NCI-H1694 treated with DMSO at 0.1 percent for 48 hours (cell line): ENCODE results near the gene DOHH.
"Not testable (repeated sequence)": the region's sequence is repeated elsewhere in the genome, so short reads cannot be mapped to it uniquely, and the experiment has no call there.

ENCODE experiments used
- DNase-seq: peaks from one replicate; lab custom pipeline; 2025; lab: John Stamatoyannopoulos, UW

Gene DOHH

GRCh38 chr19:3459089-3459881 lies 41.2 kb downstream of the DOHH start:
- DNase-seq, result no peak

GRCh38 chr19:3458229-3459088 lies 42.0 kb downstream of the DOHH start:
- DNase-seq, result no peak

DNA sequence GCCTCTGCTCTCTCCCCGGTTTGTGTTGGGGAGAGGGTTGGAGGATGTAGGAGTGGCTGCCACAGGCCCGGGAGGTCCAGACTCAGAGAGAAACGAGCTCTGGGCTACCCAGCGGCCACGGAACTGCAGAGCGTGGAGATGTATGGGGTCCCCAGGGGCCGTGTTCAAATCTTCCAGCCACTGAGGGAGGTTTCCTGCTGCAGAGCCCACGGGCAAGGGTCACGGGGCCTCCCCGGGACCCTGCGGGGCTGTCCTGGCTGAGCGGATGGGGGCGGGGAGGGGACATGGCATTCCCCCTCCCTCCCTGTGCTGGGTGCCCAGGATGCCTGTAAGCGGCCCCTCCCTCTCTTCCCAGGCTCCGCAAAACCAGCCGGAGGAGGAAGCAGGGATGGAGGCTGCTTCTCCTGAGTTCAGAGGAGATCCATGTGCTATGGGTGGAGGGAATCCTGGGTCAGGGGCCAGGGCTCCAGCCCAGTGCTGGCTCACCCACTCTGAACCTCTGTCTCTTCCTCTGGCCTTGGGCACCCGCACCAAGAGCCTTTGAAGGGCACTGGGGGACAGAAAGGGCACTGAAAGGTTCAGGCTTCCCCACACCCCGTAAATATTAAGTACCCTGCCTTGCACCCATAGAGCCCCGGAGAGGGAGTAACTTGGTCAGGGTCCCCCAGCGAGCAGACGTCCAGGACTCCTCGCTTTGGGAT lies 42.8 kb downstream of the DOHH start:
- DNase-seq, result no peak

GRCh38 chr19:3456925-3457527 lies 43.4 kb downstream of the DOHH start:
- DNase-seq, result no peak

DNA sequence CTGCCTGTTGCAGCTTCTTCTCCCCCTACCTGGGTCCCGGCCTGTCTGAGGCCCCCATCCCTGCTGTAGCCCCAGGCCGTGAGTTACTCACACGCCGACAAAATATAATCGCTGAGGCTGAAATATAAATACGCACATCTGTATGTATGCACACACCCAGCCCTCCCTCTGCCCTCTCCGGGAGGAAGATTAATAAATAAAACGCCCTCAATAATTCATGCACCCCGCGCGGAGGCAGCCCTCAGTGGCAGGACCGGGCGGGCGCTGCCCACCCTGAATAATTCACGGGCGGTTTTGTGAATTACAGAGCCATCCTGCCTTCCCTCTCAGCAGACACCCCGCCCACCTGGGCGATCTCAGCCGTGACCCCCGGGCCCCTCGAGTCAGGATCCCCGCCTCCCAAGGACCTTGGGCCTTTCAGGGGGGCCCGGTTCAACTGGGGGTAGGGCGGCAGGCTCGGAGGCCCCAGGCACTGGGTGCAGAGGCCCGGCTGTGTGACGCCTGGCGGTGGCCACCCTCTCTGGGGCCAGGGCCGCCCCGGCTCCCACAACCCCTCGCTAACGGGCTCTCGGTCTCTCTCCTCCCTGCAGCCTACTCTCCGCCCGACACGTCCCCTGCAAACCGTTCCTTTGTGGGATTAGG lies 44.4 kb downstream of the DOHH start:
- DNase-seq, result no peak

- DNase-seq, result no peak
Observed at GRCh38 chr19:3455393-3455955, 45.0 kb downstream of the DOHH start.

DNA sequence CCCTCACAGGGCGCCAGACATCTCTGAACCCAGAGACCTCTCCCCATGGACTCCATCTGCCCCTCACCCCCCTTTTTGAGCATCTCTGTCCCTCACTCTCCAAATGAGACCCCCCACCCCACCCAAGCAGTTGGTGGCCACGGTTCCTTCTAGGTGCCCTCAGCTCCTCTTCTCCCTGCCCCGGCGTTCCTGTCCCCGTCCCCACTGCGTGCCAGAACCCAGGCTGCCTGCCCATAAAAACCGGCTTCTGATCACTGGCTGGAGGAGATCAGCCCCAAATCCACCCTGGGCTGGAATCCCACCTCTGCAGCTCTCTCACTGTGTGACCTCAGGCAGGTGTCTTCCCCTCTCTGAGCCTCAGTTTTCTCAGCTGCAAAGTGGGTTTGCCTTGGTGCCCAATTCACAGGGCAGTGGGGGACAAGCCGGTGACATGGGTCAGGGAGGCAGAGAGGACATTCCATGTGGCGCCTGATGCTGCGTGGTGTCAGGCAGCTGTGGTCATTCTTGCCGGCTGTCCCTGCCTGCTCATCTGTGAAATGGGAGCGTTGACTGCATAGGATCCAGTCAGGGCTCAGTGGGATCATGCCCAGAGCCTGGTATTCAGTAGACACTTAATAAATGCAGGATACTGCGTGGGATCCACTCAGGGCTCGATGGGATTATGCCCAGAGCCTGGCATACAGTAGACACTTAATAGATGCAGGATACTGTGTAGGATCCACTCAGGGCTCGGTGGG lies 45.6 kb downstream of the DOHH start:
- DNase-seq, result no peak

DNA sequence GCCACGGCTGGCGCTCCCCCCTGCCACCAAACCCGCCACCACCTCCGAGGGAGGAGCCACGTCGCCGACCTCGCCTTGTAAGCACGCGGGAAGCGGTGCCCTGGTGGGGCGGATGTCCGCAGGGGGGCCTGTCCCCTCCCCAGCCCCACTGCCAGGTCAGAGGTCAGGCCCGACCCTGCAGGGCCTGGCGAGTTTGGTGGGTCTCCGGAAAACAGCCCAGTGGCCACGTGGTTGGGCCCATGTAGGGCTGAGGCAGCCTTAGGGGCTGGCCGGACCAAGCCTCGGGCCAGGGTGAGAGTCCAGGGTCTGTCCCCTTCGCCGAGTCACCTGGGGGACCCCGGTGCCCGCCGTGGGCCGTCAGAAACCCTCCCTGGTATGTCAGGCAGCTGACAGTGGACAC lies 46.6 kb downstream of the DOHH start:
- DNase-seq, result no peak

- DNase-seq, result not testable (repeated sequence)
Observed at GRCh38 chr19:3452942-3453214, 47.6 kb downstream of the DOHH start.

DNA sequence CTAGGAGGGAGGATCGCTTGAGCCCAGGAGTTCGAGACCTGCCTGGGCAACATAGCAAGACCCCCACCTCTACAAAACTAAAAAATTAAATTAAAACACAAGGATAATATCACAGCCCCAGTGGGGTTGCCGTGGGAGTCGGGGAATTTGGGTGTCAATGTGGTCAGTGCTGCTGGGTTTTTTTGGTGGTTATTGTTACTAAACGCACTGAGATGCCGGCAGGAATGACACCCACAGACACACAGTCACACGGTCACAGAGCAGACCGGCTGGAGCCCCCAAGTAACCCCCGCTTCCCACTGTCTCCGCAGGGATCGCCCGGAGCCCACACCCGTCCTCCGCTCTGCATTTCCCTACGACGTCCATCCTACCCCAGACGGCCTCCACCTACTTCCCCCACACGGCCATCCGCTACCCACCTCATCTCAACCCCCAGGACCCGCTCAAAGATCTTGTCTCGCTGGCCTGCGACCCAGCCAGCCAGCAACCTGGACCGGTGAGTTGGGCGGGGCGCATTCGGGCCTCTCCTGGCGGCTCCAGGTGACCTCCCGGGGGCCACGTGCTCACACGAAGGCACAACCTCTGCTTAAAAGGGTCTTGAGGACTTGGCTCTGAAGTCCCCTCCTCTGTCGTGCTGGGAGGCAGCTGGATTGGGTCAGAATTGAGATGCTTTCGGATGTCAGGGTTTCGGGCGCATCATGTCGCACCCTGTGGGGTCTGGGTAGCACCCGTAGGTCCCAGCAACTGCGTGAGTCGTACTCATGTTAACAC lies 48.1 kb downstream of the DOHH start:
- DNase-seq, result no peak

- DNase-seq, result no peak
Observed at GRCh38 chr19:3451451-3451866, 49.0 kb downstream of the DOHH start.

DNA sequence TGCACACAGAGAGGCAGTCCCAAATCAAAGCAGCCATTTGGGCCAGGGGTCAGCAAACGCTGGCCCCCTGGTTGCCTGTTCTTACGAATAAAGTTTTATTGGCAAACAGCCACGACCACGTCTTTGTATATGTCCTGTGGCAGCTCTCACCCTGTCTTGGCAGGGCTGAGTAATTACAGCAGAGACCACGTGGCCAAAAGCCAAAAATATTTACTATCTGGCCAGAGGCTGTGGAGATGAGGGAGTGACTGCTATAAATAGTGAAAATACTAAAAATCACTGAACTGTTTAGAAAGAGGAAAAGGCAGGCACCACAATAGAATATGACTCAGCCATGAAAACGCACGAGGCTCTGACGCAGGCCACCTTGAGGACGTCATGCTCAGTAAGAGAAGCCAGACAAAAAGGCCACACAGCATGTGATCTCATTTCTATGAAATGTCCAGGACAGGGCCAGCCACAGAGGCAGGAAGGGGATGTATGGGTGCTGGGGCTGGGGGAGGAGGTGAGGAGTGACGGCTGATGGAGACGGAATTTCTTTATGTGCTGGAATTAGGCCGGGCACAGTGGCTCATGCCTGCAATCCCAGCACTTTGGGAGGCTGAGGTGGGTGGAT lies 49.6 kb downstream of the DOHH start:
- peak; percentile 25 for DNase-seq

GRCh38 chr19:3448616-3449334 lies 51.7 kb downstream of the DOHH start:
- DNase-seq, result no peak

- DNase-seq, result not testable (repeated sequence)
Observed at GRCh38 chr19:3446657-3447056, 53.8 kb downstream of the DOHH start.

DNA sequence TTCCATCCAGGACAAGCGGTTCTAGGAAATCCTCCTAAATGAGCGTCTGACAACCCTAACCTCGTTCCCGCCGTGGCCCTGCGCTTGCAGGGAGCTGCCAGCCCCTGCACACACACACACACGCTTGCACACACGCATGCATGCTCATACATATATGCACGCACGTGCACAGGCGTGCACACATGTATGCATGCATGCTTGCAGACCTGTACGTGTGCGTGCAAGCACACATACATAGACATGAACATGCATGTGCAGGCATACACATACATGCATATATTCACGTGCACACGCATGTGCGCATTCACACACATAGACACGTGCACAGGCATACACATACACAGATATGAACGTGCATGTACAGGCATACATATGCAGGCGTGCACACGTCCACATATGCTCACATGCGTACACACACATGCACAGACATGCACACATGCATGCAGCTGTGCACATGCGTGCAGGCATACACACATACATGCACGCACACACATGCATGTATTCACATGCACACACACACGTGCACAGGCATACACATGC lies 55.7 kb downstream of the DOHH start:
- DNase-seq, result no peak

- no peak for DNase-seq
Observed at GRCh38 chr19:3443840-3444694, 56.4 kb downstream of the DOHH start.

DNA sequence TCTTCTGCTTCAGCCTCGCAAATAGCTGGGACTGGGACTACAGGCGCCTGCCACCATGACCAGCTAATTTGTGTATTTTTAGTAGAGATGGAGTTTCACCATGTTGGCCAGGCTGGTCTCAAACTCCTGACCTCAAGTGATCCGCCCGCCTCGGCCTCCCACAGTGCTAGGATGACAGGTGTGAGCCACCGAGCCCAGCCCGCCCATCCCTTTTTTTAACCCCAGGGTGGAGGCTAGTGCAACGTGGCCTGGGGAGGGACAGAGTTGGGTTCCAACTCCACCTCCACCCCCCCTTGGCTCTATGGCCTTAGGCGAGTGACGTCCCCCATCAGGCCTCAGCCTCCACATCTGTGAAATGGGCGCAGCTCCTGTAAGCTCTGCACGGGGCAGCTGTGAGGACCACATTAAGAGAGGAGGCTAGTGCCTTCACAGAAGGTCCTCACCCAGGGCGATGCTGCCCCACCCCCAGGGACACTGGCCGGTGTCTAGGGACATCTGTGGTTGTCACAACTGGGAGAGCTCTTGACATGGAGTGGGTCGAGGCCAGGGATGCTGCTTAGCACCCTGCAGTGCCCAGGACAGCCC lies 57.9 kb downstream of the DOHH start:
- no peak for DNase-seq
